GM11168 (cell line): ENCODE measurements around the gene CHST13.

Experiments
- in situ Hi-C: fragments of 300-500 bp; cut with MboI; formaldehyde crosslinking; loops from one replicate; pipeline ENCODE4 v1.12.0; 2022; ENCODE audit warnings: low sequenced_read_pairs; ENCODE audit not compliant: unreplicated experiment

CHST13 gene

GRCh38 chr3:126523745-126524428 is at the start of gene CHST13:
CHST13 (plus strand) TSS chr3:126524155; CDS start chr3:126524333, 178 bp downstream.
- in situ Hi-C loops, result no loop called here

- in situ Hi-C loops, result no loop called here
Measured at GRCh38 chr3:126474498-126475412, 49.2 kb upstream of the CHST13 start.

GRCh38 chr3:126475413-126476114 is 48.4 kb upstream of the CHST13 start, which contains the start of gene ZXDC:
ZXDC (minus strand) TSS chr3:126475891; CDS start chr3:126475865, 26 bp downstream.
- in situ Hi-C loops, result no loop called here

- in situ Hi-C loops, result no loop called here
Measured at GRCh38 chr3:126476166-126477060, 47.5 kb upstream of the CHST13 start.

GRCh38 chr3:126477061-126477380 is 46.9 kb upstream of the CHST13 start:
- in situ Hi-C loops, result no loop called here

- in situ Hi-C loops, result no loop called here
Measured at GRCh38 chr3:126478581-126479310, 45.2 kb upstream of the CHST13 start.

GRCh38 chr3:126479642-126480041 is 44.3 kb upstream of the CHST13 start:
- in situ Hi-C loops, result no loop called here

- in situ Hi-C loops, result no loop called here
Measured at GRCh38 chr3:126480206-126480605, 43.7 kb upstream of the CHST13 start.

- in situ Hi-C loops, result no loop called here
Measured at GRCh38 chr3:126480861-126481260, 43.1 kb upstream of the CHST13 start.

GRCh38 chr3:126481808-126482502 is 42.0 kb upstream of the CHST13 start:
- in situ Hi-C loops, result no loop called here

- in situ Hi-C loops, result no loop called here
Measured at GRCh38 chr3:126482503-126483255, 41.3 kb upstream of the CHST13 start.

GRCh38 chr3:126483321-126483761 is 40.6 kb upstream of the CHST13 start:
- in situ Hi-C loops, result no loop called here

GRCh38 chr3:126484148-126484547 is 39.8 kb upstream of the CHST13 start:
- in situ Hi-C loops, result no loop called here

- in situ Hi-C loops, result no loop called here
Measured at GRCh38 chr3:126484662-126485061, 39.3 kb upstream of the CHST13 start.

- in situ Hi-C loops, result no loop called here
Measured at GRCh38 chr3:126485176-126485897, 38.6 kb upstream of the CHST13 start.

- in situ Hi-C loops, result no loop called here
Measured at GRCh38 chr3:126485956-126486355, 38.0 kb upstream of the CHST13 start.

- in situ Hi-C loops, result no loop called here
Measured at GRCh38 chr3:126486360-126486847, 37.6 kb upstream of the CHST13 start.
